HG03520 (cell line): ENCODE results near the gene TOP2B.

ENCODE experiments used
- ATAC-seq: cut with Tn5 transposase; IDR thresholded peaks from one replicate; pipeline ENCODE4 v1.9.1; 2021; ENCODE audit warnings: mild to moderate bottlenecking, moderate library complexity; ENCODE audit not compliant: unreplicated experiment

The TOP2B gene

DNA sequence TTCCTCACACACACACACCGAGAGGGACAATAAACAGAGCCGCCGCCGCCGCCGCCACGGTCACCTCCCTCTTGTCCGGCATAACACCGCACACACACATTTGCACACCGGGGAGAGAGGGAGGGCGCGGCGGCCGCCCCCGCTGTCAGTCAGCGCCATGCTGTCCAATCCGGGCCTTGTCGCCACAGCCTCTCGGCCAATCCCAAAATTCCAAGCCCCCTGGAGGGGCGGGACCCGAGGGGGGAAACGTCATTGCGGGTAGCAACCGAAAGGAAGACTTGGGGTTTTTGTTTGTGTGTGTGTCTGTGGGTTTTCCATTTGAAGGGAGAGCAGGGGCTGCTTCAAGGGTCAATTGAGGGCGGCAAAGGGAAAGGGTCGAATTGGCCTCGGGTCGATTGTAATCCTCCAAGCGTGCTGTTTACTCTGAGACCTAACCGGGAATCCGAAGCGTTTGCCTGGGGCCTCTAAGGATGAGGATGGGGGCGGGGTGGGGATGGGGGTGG lies at the start of gene TOP2B:
TSS of gene TOP2B (minus strand) at position 96 of the 503 bp plus-strand sequence. CDS start 610 bp downstream, outside the sequence.
- ATAC-seq: peak; percentile 91

DNA sequence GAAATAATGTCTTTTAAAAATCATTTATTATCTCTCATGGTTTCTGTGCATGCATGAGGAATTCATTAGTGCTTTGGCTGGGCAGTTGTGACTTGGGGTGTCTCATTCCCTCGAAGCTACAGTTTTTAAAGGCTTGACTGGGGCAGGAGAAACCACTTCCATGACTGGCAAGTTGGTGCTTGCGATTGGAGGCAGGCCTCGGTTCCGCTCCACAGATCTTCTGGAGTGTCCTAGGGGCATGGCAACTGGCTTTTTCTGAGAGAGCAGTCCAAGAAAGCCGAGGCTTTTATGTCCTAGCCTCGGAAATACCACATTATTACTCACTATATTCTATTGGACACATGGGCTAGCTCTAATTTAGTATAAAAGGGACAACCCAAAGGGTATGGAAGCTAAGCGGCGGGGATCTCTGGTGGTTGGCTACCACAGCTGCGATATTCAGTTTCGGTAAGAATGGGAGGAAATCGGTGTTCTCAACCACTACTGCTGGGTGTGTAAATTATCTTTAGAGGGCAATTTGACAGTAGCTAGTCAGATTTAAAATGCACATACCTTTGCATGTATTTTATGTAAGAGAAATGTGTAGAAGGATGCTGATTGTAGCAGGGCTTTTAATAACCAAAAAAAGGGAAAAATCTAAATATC lies 48.8 kb upstream of the TOP2B start:
- ATAC-seq: no peak

GRCh38 chr3:25711090-25711489 lies 46.4 kb upstream of the TOP2B start:
- ATAC-seq: no peak

DNA sequence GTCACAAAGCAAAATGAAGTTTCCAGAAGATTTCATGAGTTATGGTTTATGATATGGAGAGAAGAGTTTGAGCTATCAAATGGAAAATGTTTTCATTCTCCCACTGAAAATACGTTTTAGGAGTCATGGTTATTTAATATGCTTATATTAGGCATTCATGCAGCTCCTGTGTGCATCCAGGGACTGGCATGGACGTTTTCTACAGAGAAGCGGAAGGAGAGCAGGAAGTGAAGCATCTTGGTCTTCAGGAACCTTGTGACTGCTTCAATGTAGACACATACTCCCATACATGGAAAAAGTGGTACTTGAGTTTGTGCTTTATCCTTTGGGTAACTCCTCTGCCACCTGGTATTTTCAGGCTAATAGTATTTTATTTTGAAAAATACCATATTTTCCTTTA lies 43.3 kb upstream of the TOP2B start:
- no peak for ATAC-seq

DNA sequence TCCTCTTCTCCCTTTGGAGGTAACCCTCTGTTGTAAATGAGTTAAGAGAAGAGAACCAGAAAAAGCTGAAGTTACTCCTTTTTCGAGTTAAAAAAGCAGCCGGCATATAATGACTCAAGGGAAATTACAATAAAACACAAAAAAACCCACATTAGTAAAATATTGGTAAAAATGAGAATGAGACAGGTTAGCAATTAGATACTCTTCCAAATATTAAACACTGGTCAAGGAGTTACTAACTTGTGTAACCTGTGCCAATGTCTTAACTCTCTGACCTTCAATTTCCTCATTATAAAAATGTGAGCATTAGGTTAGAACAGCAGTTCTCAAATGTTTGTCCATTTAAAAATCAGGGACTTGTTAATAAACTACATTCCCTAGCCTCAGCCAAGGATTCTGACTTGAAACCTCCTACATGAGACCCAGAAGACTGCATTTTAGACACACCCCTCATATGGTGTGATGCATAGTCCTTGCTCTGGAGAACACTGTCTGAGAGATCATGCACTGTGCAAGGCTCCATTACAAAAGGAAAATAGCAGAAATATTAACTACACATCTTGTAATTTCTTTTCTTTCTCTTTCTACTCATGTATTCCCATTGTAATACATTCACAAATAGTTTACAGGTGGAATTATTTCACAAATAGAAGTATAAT lies 42.7 kb upstream of the TOP2B start:
- no peak for ATAC-seq

GRCh38 chr3:25706213-25706612 lies 41.5 kb upstream of the TOP2B start:
- no peak for ATAC-seq

GRCh38 chr3:25697553-25697952 lies 32.8 kb upstream of the TOP2B start:
- ATAC-seq: no peak

- no peak for ATAC-seq
Observed at GRCh38 chr3:25695731-25696420, 31.2 kb upstream of the TOP2B start.

DNA sequence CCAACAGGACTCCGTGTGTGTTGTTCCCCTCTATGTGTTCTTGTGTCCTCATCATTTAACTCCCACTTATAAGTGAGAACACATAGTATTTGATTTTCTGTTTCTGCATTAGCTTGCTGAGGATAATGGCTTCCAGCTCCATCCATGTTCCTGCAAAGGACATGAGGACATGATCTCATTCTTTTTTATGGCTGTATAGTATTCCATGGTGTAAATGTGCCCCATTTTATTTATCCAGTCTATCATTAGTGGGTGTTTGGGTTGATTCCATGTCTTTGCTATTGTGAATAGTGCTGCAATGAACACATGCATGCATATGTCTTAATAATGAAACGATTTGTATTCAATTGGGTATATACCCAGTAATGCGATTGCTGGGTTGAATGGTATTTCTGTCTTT lies 28.5 kb upstream of the TOP2B start:
- ATAC-seq: no peak

DNA sequence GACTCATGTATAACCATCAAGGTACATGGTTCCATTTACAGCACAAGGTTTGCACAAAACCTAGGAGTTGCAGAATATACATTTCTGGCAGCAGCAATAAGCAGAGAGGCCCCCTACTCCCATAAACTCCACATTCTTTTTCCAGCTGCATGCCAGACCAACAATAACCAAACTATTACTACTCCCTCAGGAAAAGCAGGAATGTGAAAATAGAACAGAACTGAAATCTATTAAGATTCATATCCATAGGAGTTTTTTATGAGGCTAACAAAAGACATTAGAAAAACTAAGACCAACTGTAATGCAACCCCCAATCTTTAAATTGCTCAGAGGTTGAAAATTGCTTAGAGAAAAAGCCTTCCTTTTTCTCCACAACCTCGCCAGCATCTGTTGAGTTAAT lies 27.6 kb upstream of the TOP2B start:
- no peak for ATAC-seq

- ATAC-seq: no peak
Observed at GRCh38 chr3:25690768-25691533, 26.2 kb upstream of the TOP2B start.

GRCh38 chr3:25689226-25689625 lies 24.5 kb upstream of the TOP2B start:
- ATAC-seq: no peak

GRCh38 chr3:25687742-25688141 lies 23.0 kb upstream of the TOP2B start:
- no peak for ATAC-seq

- no peak for ATAC-seq
Observed at GRCh38 chr3:25686766-25687165, 22.1 kb upstream of the TOP2B start.

GRCh38 chr3:25683882-25684281 lies 19.2 kb upstream of the TOP2B start:
- ATAC-seq: no peak

GRCh38 chr3:25683410-25683809 lies 18.7 kb upstream of the TOP2B start:
- ATAC-seq: no peak

GRCh38 chr3:25679642-25680302 lies 15.1 kb upstream of the TOP2B start:
- ATAC-seq: no peak

DNA sequence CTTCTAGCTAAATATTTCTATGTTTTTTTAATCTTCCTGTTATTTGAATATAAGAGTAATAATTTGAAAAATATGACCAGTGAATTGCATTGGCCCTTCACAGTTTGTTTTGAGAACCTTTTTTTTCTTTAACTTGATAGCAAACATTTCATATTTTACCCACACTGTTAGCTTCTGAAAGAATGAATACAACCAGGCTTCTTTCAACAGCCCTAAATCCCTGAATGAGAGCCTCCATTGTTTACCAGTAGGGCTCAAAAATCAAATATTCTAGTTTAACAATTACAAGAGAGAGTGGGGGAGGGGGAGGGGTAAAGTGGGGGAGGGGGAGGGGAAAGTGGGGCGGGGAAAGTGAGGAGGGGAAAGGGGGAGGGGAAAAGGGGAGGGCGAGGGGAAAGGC lies 14.5 kb upstream of the TOP2B start:
- no peak for ATAC-seq

DNA sequence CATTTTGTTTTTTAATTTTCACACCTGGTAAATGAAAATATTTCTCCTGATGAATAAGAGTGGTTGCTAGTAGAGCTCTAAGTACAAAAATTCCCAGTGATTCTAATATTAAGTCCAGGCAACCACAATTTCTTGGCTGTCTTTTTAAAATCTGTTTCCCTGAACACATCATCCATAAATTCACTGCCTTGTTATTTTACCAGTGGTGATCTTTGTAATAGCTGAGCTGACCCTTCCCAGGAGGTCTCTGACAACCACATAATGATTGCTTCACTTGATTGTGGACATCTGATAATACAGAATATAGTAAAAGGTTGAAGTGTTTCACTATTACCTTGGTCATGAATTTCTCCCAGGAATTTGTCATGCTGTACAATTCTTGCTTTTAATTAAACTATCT lies 13.9 kb upstream of the TOP2B start:
- ATAC-seq: no peak

DNA sequence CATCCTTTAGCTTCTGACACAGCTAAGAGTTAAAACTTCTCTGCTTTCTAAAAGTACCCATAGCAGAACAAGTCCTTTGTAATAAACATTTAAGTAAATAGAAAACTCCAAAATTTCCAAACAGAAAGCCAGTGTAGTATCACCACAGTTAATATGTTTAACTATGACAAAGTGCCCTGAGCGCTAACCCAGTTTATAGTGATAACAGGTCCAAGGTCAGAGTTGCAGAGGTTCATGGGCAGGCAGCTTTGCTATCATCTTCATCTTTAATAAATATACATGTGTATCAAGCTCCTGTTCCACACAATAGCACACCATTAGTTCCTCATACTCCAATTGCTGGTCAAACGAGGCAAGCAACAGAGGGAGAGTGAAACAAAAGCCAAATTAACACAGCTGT lies 12.4 kb upstream of the TOP2B start:
- ATAC-seq: no peak

- no peak for ATAC-seq
Observed at GRCh38 chr3:25674670-25675069, 10.0 kb upstream of the TOP2B start.
